ENCODE data around the gene THBS3. TPM values are rescaled to one million over a fixed set of nuclear protein-coding genes. Genes with fewer than 3 reads are reported as not detected.

The THBS3 gene
- total and polyA plus RNA-seq, 2 of the 13 experiments (the other 11 are each of a cell fraction or from before 2014, with no cell fraction given), result 0.86 to 3.6 TPM

GRCh38 chr1:155256058-155256852, 48.6 kb upstream of the THBS3 start:
- Histone ChIP-seq H3K79me2 (ENCODE audit: insufficient read depth, low read length) (peaks cover 17% of the 10 kb centered on the region), H3K4me2 (ENCODE audit: low read depth, low read length) (peak overlapping the region; percentile 99), H3K9me3 (ENCODE audit: low read length) (no peaks in the 10 kb centered on the region), H3K36me3 (replicated peaks in 1 of 2; ENCODE audit: control insufficient read depth in 1 of 2, insufficient read depth in 2 of 2, low read length in 2 of 2) (peaks cover 6 to 10% of the 10 kb centered on the region in 2 experiments; a peak in 3 of 5 replicates), H3K9ac (ENCODE audit: insufficient read depth, low read depth, low read length) (peak overlapping the region; percentile 72; the same call in 1 of the 2 replicates), H2AFZ (ENCODE audit: low read length) (no peak overlapping the region), H4K20me1 (ENCODE audit: insufficient read depth, low read length) (no peaks in the 10 kb centered on the region), H3K27ac (ENCODE audit: extremely low read length, insufficient read depth, low read length) (peak overlapping the region; percentile 47), H3K4me1 (ENCODE audit: insufficient read depth, low read length) (peaks cover 50% of the 10 kb centered on the region), H3K4me3 (replicated peaks in 1 of 3; ENCODE audit: insufficient read depth in 1 of 3, low read depth in 2 of 3, low read length in 3 of 3) (peak overlapping the region in 2 of 3 experiments; percentile 72 to 83; a peak in 1 of 6 replicates), H3K27me3 (ENCODE audit: control insufficient read depth in 1 of 2, insufficient read depth in 2 of 2, low read length in 2 of 2) (no peaks in the 10 kb centered on the region; a peak in 1 of 5 replicates)
- TF ChIP-seq RARG (CRISPR knock-in tag; IDR thresholded peaks at IDR 0.05; ENCODE audit: low read depth), result no peak
- TF ChIP-seq ZNF788 (CRISPR knock-in tag; IDR thresholded peaks at IDR 0.05; ENCODE audit: borderline replicate concordance), result no peak
- no peak for TF ChIP-seq KMT2B (CRISPR knock-in tag; IDR thresholded peaks at IDR 0.05)
- no peak for TF ChIP-seq ZNF280D (CRISPR knock-in tag; IDR thresholded peaks at IDR 0.05)
- CTCF ChIA-PET (ENCODE audit: low intra/inter-chr PET ratio, low total read pairs), result no interaction called here
- ATAC-seq, result no peak
- intact Hi-C loops (cut with micrococcal nuclease; ENCODE audit: unreplicated experiment) (no loop called here), in situ Hi-C loops (cut with HindIII; ENCODE audit: extremely low pct_ligation_motif_present, low pct_unique_long_range_greater_than_20kb) (loop anchor here (10.0 kb wide), 1 partner anchor 49 kb away; the partner anchor contains the start of genes FDPS and PKLR)
- 99% methylated on average over 13 of the region's 20 CpGs for WGBS (ENCODE audit: low lambda C conversion rate)
- no peak for FAIRE-seq
- no peak for DNase-seq (ENCODE audit: low spot score)
- no TSS peak for BruUV-seq (replicated peaks)
- POLR2A ChIA-PET, result interaction anchor here (1.3 kb wide), 1 partner anchor 17 kb away, joined by 3 read pairs; the partner anchor contains the start of gene CLK2
